Measurements from ENCODE around the gene BPIFB1. TPM values are rescaled to one million over a fixed set of nuclear protein-coding genes. Genes with fewer than 3 reads are reported as not detected.

The BPIFB1 gene
- total and polyA plus RNA-seq, 10 of the 15 experiments (the other 5 are each of a cell fraction or from before 2014, with no cell fraction given) = 0.13 TPM; not detected in 9

DNA sequence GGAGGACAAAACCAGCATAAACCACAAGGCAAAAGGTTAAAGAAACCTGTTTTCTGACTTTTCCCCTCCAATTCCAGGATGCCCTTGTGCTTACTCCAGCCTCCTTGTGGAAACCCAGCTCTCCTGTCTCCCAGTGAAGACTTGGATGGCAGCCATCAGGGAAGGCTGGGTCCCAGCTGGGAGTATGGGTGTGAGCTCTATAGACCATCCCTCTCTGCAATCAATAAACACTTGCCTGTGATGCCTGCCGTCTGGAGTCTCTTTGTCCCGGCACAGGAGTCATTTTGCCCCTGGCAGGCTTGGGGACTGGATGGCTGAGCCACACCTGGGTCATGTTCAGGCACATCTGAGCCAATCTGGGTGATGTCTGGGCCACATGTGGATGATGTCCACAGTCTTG lies 26.6 kb downstream of the BPIFB1 start:
- RAD21 ChIA-PET (ENCODE audit: unreplicated experiment) = no interaction called here
- CTCF ChIA-PET = no interaction called here
- Histone ChIP-seq H3K27ac (ENCODE audit: control insufficient read depth, insufficient read depth) (no peak overlapping the region), H3K9ac (ENCODE audit: control insufficient read depth, insufficient read depth, low read length) (no peak overlapping the region), H3K4me2 (ENCODE audit: control insufficient read depth, insufficient read depth) (no peak overlapping the region), H3K9me3 (replicated peaks; ENCODE audit: control insufficient read depth, insufficient read depth, low read length) (no peaks in the 10 kb centered on the region), H3K79me2 (ENCODE audit: control insufficient read depth, insufficient read depth, low read length) (no peaks in the 10 kb centered on the region), H4K20me1 (ENCODE audit: control insufficient read depth, insufficient read depth) (no peaks in the 10 kb centered on the region), H3K4me3 (no peak overlapping the region), H3K4me1 (ENCODE audit: control insufficient read depth, insufficient read depth, low read length) (no peaks in the 10 kb centered on the region), H3K36me3 (ENCODE audit: control insufficient read depth in 2 of 2, insufficient read depth in 2 of 2, low read length in 1 of 2) (no peaks in the 10 kb centered on the region), H3K27me3 (replicated peaks in 1 of 2; ENCODE audit: control insufficient read depth in 2 of 2, insufficient read depth in 2 of 2, low read length in 1 of 2) (no peaks in the 10 kb centered on the region), H2AFZ (ENCODE audit: control insufficient read depth, low read depth, low read length) (no peak overlapping the region)
- SMC1A ChIA-PET (ENCODE audit: uncharacterized antibody, unreplicated experiment) = no interaction called here
- no TSS peak for BruUV-seq (replicated peaks)
- ATAC-seq (no peak), DNase-seq (ENCODE audit: low read depth, low spot score) (no peak), FAIRE-seq (no peak)
- POLR2A ChIA-PET = interaction anchor here (0.5 kb wide), 1 partner anchor 188 kb away, joined by 5 read pairs; no protein-coding TSS in a partner anchor
- 30% methylated on average over 2 of the region's 2 CpGs for WGBS (ENCODE audit: insufficient coverage, insufficient replicate concordance, low lambda C conversion rate, missing lambda C conversion rate)
- intact Hi-C loops (cut with micrococcal nuclease; ENCODE audit: unreplicated experiment) = no loop called here
- TF ChIP-seq, protein P1, sequence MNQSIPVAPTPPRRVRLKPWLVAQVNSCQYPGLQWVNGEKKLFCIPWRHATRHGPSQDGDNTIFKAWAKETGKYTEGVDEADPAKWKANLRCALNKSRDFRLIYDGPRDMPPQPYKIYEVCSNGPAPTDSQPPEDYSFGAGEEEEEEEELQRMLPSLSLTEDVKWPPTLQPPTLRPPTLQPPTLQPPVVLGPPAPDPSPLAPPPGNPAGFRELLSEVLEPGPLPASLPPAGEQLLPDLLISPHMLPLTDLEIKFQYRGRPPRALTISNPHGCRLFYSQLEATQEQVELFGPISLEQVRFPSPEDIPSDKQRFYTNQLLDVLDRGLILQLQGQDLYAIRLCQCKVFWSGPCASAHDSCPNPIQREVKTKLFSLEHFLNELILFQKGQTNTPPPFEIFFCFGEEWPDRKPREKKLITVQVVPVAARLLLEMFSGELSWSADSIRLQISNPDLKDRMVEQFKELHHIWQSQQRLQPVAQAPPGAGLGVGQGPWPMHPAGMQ (IDR thresholded peaks at IDR 0.05; ENCODE audit: borderline replicate concordance) = no peak
- TF ChIP-seq NR2C2 (IDR thresholded peaks at IDR 0.05; ENCODE audit: borderline replicate concordance, control insufficient read depth, insufficient read length, low read depth) = no peak
- TF ChIP-seq ZNF24 (IDR thresholded peaks at IDR 0.05) = no peak
- TF ChIP-seq MYB (IDR thresholded peaks at IDR 0.05; ENCODE audit: borderline replicate concordance, low read depth, low read length) = no peak
- no peak for TF ChIP-seq SMAD1 (IDR thresholded peaks at IDR 0.05; ENCODE audit: low read depth, partially characterized antibody)
- TF ChIP-seq BCL11A (IDR thresholded peaks at IDR 0.05; ENCODE audit: low read depth, low read length) = no peak
- TF ChIP-seq CBX5 (IDR thresholded peaks at IDR 0.05; ENCODE audit: low read depth) = no peak
- no peak for TF ChIP-seq SMAD5 (IDR thresholded peaks at IDR 0.05; ENCODE audit: low read depth)
- TF ChIP-seq RCOR1 (conservative IDR thresholded peaks at IDR 0.05; ENCODE audit: low read depth, low read length) = no peak
- no peak for TF ChIP-seq CREM (IDR thresholded peaks at IDR 0.05; ENCODE audit: low read depth)
- TF ChIP-seq CREB1 (IDR thresholded peaks at IDR 0.05; ENCODE audit: low read depth) = no peak
- in situ Hi-C loops (cut with MboI) = no loop called here
